GM23248 (cell line): ENCODE measurements around the gene SLC22A1. TPM values are rescaled to one million over a fixed set of nuclear protein-coding genes. Genes with fewer than 3 reads are reported as not detected.

Source experiments
- DNase-seq: peaks from one replicate; pipeline ENCODE4 v3.0.0-alpha.2; 2015
- H2AFZ ChIP-seq: fragments of 200-600 bp; sonication (generic); 2 replicates; pipeline ENCODE4 v1.6.1; 2016; ENCODE audit warnings: antibody characterized with exemption
- H3F3A ChIP-seq: fragments of 200-600 bp; sonication (generic); 2 replicates; pipeline ENCODE4 v1.6.1; 2016; ENCODE audit warnings: mild to moderate bottlenecking, antibody characterized with exemption, mixed run types; ENCODE audit not compliant: insufficient read depth
- H3K27ac ChIP-seq: fragments of 200-600 bp; sonication (generic); 2 replicates; pipeline ENCODE4 v1.5.1; 2016; ENCODE audit warnings: mild to moderate bottlenecking
- H3K27me3 ChIP-seq: fragments of 200-600 bp; sonication (generic); replicated peaks from 2 replicates; pipeline ENCODE4 v1.6.1; 2016; ENCODE audit warnings: mild to moderate bottlenecking; ENCODE audit not compliant: insufficient read depth
- H3K36me3 ChIP-seq: fragments of 200-600 bp; sonication (generic); 2 replicates; pipeline ENCODE4 v1.6.1; 2016; ENCODE audit warnings: low read depth, mild to moderate bottlenecking
- H3K4me1 ChIP-seq: fragments of 200-600 bp; sonication (generic); 2 replicates; pipeline ENCODE4 v1.6.1; 2016; ENCODE audit warnings: mild to moderate bottlenecking; ENCODE audit not compliant: insufficient read depth
- H3K4me2 ChIP-seq: fragments of 200-600 bp; sonication (generic); one replicate; pipeline ENCODE4 v1.6.1; 2016; ENCODE audit warnings: mild to moderate bottlenecking; ENCODE audit not compliant: unreplicated experiment
- H3K4me3 ChIP-seq: fragments of 200-600 bp; sonication (generic); 2 replicates; pipeline ENCODE4 v1.5.1; 2016; ENCODE audit warnings: mild to moderate bottlenecking
- H3K79me2 ChIP-seq: fragments of 200-600 bp; sonication (generic); 2 replicates; pipeline ENCODE4 v1.6.1; 2016; ENCODE audit warnings: mild to moderate bottlenecking; ENCODE audit not compliant: insufficient read depth
- H3K9ac ChIP-seq: fragments of 200-600 bp; sonication (generic); 2 replicates; pipeline ENCODE4 v1.6.1; 2016; ENCODE audit warnings: mild to moderate bottlenecking
- H3K9me2 ChIP-seq: fragments of 200-600 bp; sonication (generic); 2 replicates; pipeline ENCODE4 v1.6.1; 2016; ENCODE audit warnings: mixed run types, mild to moderate bottlenecking, moderate library complexity; ENCODE audit not compliant: insufficient read depth
- H3K9me3 ChIP-seq: fragments of 200-600 bp; sonication (generic); one replicate; pipeline ENCODE4 v1.6.1; 2017; ENCODE audit warnings: low read depth
- H4K20me1 ChIP-seq: fragments of 200-600 bp; sonication (generic); 2 replicates; pipeline ENCODE4 v1.6.0; 2016; ENCODE audit not compliant: insufficient read depth
- EZH2 ChIP-seq: fragments of 200-600 bp; sonication (generic); IDR thresholded peaks from 2 replicates; pipeline ENCODE4 v1.6.1; 2018; ENCODE audit warnings: antibody characterized with exemption, mild to moderate bottlenecking; ENCODE audit not compliant: insufficient read depth, poor library complexity, severe bottlenecking
- EZH2phosphoT487 ChIP-seq: fragments of 200-600 bp; sonication (generic); IDR thresholded peaks from 2 replicates; pipeline ENCODE4 v1.6.1; 2018; ENCODE audit warnings: antibody characterized with exemption, moderate library complexity, mild to moderate bottlenecking, low read depth; ENCODE audit not compliant: insufficient read depth
- WGBS, 2 experiments: methylation state at CpG; one replicate each; pipeline ENCODE4 v1.1.6; 2015 to 2017; ENCODE audit warnings: low lambda C conversion rate in 2 of 2, low coverage in 1 of 2; ENCODE audit errors: missing lambda C conversion rate in 2 of 2; 5-methylcytosine and 5-hydroxymethylcytosine counted together
- in situ Hi-C: fragments of 300-500 bp; cut with MboI; formaldehyde crosslinking; loops from 2 replicates; pipeline ENCODE4 v1.15.0; 2020
- polyA plus RNA-seq: library from polyadenylated mRNA; unstranded; fragments of >200 nt; fragmentation: Nextera tagmentation; extraction: Ambion mirVana; gene quantifications from 2 replicates; pipeline ENCODE4 v1.2.1, GENCODE V29; 2016
- total RNA-seq: library from RNA; depleted of rRNA; stranded (reverse); fragments of >200 nt; shearing (Covaris generic); gene quantifications from 2 replicates; pipeline ENCODE4 v1.2.3, GENCODE V29; 2014

The SLC22A1 gene
- total and polyA plus RNA-seq, 2 experiments from 2014 or later, result not detected

DNA sequence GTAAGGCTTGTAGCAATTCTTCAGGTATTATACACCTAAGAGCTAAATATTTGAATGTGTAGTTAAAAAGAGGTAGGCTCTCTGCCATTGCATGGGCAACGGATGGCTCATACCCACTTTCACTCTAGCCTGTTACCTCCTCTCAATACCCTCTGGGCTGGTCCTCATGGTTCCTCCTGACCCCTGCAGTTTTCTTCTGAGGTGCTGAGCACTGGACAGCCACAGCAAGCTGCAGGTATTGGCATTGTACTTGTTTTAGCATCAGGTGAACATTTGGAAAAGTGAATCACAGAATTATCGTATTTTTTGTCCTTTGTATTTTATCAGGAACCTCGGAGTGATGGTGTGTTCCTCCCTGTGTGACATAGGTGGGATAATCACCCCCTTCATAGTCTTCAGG, 32.9 kb downstream of the SLC22A1 start:
- TF ChIP-seq EZH2 (no peak), EZH2phosphoT487 (no peak)
- Histone ChIP-seq H3K9me2 (no peaks in the 10 kb centered on the region), H2AFZ (no peak overlapping the region), H3K27ac (no peak overlapping the region), H3K79me2 (no peaks in the 10 kb centered on the region), H3K9me3 (no peaks in the 10 kb centered on the region), H3F3A (no peaks in the 10 kb centered on the region), H3K27me3 (no peaks in the 10 kb centered on the region), H3K4me1 (no peaks in the 10 kb centered on the region), H3K9ac (no peak overlapping the region), H3K4me3 (no peak overlapping the region), H3K4me2 (no peak overlapping the region), H4K20me1 (no peaks in the 10 kb centered on the region), H3K36me3 (no peaks in the 10 kb centered on the region)
- no peak for DNase-seq
- in situ Hi-C loops, result no loop called here
- 79% methylated on average over 3 of the region's 3 CpGs for WGBS, 2 experiments

DNA sequence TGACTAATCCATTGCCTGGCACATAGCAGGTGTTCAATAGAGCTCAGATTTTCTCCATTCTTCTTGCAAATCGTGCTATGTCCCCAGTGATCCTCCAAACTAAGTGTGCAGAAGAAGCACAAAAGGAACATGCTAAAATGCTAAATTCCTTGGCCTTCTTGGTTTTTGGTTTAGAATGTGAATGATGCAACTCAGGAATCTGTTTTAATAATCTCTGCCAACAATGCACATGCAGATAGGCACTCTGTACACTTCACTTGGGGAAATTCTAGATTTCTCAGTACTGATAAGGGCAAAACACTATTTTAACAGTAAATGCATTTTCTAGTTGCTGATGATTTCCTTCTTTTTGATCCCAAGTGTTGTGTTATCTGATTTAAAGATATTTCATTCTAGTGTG, 35.2 kb downstream of the SLC22A1 start:
- Histone ChIP-seq H3K36me3 (no peaks in the 10 kb centered on the region), H3K79me2 (no peaks in the 10 kb centered on the region), H3K4me2 (no peak overlapping the region), H3K27me3 (no peaks in the 10 kb centered on the region), H3K9ac (no peak overlapping the region), H3K9me3 (no peaks in the 10 kb centered on the region), H3K27ac (no peak overlapping the region), H3K9me2 (no peaks in the 10 kb centered on the region), H3K4me3 (no peak overlapping the region), H3K4me1 (no peaks in the 10 kb centered on the region), H4K20me1 (no peaks in the 10 kb centered on the region), H2AFZ (no peak overlapping the region), H3F3A (no peaks in the 10 kb centered on the region)
- in situ Hi-C loops, result no loop called here
- TF ChIP-seq EZH2 (no peak), EZH2phosphoT487 (no peak)
- 38% methylated on average over 1 of the region's 1 CpG for WGBS, 2 experiments
- peak; percentile 27 for DNase-seq

DNA sequence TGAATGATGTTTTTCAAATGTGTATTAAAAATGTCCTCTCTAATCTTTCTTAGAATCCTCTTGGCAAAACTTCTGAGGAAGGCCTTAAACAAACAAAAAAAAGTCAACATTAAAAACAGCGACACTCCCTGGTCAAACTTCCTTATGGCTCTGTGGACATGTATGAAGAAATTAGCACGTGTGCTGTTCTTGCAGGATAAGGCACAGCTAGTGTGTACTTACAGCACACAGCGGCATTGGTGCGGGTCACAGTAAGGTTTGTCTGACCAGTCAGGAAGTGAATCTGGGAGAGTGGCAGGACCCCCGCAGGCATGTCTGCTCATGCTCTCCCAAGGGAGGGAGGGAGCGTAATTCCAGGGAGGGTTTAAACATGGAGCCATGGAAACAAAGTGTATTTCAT, 38.8 kb downstream of the SLC22A1 start:
- Histone ChIP-seq H3K4me1 (no peaks in the 10 kb centered on the region), H3K36me3 (no peaks in the 10 kb centered on the region), H4K20me1 (no peaks in the 10 kb centered on the region), H3K79me2 (no peaks in the 10 kb centered on the region), H3K27me3 (no peaks in the 10 kb centered on the region), H3F3A (no peaks in the 10 kb centered on the region), H3K9ac (no peak overlapping the region), H3K9me3 (no peaks in the 10 kb centered on the region), H3K4me3 (no peak overlapping the region), H2AFZ (no peak overlapping the region), H3K4me2 (no peak overlapping the region), H3K27ac (no peak overlapping the region), H3K9me2 (no peaks in the 10 kb centered on the region)
- TF ChIP-seq EZH2phosphoT487 (no peak), EZH2 (no peak)
- in situ Hi-C loops, result no loop called here
- 74 to 76% methylated on average over 6 of the region's 6 CpGs for WGBS, 2 experiments
- DNase-seq, result no peak

DNA sequence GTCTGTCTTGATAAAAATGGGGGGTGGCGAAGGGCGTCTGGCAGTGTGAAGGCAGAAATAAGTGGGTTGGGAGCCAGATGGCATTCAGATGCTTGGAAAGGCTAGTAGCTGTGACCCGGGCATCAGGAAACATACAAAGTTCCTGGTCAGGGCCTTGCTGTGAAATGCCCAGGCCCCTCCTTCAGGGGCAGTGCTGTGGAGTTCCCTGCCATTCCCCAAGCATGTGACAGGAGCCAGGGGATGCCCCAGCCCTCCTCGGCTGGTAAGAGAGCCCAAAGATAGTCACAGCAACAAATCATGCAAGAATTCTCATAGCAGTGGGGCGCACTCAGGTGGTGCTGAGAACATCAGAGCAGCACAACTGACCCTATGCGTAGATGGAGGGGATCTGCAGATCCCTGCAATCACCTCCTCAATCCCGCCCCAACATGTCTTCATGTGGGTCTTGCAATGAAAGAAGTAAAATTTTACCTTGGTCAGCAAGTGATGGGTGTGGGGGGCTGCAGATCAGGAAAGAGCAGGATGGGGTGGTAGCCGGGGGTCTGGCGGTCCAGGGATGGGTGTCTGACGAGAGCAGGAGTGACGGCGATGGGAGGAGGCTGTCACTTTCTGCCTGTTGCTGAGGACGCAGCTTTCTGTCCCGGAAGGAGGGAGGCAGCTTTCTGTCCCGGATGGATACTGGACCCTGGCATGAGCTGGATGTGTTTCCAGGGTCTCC, 39.5 kb downstream of the SLC22A1 start:
- Histone ChIP-seq H3K79me2 (no peaks in the 10 kb centered on the region), H3K4me2 (no peak overlapping the region), H3K9me3 (no peaks in the 10 kb centered on the region), H3K4me1 (no peaks in the 10 kb centered on the region), H3K9me2 (no peaks in the 10 kb centered on the region), H3K4me3 (no peak overlapping the region), H3K27ac (no peak overlapping the region), H3F3A (no peaks in the 10 kb centered on the region), H3K9ac (no peak overlapping the region), H4K20me1 (no peaks in the 10 kb centered on the region), H3K36me3 (no peaks in the 10 kb centered on the region), H2AFZ (no peak overlapping the region), H3K27me3 (no peaks in the 10 kb centered on the region)
- TF ChIP-seq EZH2phosphoT487, result no peak
- TF ChIP-seq EZH2, result no peak
- no peak for DNase-seq
- 76 to 78% methylated on average over 15 of the region's 15 CpGs for WGBS, 2 experiments
- in situ Hi-C loops, result no loop called here
